SIG-M5 (cell line): ENCODE results near the gene MSI2.

Experiments
- DNase-seq: peaks from one replicate; lab custom pipeline; 2025; lab: John Stamatoyannopoulos, UW

The MSI2 gene

DNA sequence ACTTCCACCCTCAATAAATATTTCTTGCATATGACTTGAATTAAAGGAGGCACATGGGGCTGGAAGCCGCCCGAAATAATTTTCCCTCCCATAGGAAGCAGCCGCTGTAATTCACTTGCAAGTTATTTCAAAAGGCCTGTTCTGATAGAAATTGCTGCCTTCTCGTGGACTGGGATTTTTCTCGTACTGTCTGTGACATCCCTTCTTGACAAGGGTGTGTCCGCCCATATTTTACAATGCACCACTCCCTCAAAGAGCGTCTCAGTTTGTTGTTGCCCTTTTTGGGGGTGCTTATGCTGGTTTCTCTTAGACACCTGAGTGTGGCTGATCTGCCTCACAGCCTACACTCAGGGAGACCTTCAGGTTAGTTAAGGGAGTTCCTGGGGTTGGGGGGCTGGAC is 160.0 kb downstream of the MSI2 start:
- no peak for DNase-seq

DNA sequence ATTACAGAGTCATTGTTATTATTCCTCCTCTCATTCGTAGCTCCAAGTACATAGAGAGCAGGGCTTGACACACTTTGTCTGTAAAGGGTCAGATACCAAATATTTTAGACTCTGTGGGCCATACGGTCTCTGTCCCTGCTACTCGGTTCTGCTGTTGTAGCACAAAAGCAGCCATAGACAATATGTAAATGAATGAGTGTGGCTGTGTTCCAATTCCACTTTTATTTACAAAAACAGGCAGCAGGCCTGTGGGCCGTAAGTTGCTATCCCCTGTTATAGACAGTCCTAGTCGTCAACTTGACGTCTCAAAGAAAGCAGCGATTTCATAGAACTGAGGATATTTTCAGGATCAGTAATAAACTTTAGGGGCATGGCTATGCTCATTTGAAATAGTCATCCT is 161.6 kb downstream of the MSI2 start:
- no peak for DNase-seq

DNA sequence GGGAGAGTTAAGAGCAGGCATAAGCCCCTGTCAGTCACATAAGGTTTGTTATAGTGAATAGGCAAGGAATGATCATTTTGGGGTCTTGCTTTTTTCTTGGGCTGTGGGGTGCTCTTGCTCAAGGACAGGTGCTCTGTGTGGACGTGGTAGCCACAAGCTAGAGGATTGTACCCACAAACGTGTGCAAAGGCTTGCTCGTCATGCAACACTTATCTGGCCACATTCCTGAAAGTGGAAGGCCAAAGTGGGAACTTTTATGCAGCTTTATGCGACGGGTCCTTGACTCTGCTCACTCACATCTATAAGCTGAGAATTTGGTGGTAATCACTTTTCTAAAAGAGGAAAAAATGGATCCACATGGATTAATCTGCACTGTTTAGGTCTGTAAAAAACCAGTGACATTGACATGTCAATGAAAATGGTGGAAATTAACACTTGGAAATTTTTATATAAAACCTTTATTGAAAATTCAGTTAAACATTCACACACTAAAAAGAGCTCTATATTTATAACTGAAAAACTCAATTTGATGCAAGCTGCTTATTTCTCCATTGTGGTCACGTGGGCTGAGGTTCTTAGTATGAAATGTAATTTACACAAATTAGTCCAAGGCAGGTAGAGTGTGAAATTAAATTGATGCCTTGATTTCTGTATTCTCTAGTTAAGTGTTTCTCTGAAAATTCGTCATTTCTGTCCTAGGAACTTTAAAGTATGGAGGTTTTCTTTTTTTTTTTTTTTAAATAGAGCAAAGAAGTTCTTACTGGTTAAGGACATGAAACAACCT is 162.3 kb downstream of the MSI2 start:
- DNase-seq: no peak

GRCh38 chr17:57419940-57420550 is 163.7 kb downstream of the MSI2 start:
- DNase-seq: no peak

DNA sequence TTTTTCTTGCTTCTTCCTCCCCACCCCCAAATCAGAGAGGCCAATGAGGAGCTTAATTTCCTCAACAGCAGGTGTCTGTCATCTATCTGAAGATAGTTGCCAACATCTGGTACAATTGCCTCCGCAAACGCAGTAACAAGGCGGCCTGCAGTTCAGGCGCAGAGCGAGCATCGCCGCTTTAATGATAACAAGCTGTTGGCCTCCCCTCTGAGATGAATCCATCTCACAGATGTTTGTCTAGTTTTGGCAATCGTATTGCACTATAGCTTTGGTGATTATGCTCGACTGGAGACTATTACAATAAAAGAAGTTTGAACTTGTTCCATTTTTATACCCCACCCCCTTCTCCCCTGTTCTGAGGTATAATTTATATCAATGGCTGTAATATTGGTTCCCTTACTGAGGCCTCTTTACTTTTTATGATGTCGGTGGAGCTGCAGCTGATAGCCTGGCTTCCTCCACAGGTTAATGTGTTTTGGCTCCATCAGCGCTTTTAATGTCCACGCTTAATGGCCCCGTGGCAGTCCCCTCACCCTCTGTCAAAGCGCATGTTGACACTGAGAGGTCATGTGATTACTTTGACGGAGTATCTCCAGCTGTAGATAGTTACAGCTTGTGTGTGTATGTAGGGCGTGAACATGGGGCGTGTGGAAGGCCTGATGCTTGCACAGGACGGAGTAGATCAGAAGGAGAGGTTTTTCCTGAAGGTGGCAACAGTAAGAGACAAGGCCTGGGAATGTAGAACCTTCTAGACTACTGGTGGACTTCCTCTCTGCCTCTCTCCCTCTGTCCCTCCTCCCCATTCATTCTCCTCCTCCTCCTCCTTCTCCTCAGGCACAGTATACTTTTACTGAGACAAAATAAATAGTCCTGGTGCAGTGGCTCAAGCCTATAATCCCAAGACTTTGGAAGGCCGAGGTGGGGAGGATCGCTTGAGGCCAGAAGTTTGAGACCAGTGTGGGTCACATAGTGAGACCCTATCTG is 164.7 kb downstream of the MSI2 start:
- no peak for DNase-seq

DNA sequence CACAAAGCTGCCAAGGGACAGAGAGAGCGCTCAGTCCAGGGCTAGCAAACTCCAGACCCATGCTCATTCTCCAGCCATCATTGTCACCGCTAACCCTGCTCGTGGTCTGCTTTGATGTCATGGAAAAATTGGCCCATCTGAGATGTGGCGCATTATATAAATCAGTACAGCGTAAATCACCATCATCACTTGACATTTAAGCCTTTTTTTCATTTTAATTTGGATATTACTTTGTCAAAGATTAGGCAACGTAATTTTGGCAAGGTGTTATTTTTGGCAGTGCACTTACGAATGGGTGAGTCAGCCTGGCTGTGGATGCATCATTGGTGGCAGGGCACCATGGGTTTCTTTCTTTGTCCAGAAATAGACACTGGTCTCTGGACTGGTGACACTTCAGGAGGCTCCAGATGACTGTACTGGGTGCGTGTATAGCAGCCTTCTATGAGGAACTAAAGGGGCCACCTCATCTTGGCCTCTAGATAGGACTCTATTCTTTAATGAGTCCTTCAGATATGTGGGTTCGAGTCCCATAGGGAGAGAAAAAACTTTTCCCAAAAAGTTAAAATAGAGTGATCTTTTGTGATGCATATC is 166.3 kb downstream of the MSI2 start:
- peak; percentile 59 for DNase-seq

GRCh38 chr17:57423541-57423940 is 167.2 kb downstream of the MSI2 start:
- no peak for DNase-seq

- no peak for DNase-seq
These were observed 167.9 kb downstream of the MSI2 start for GRCh38 chr17:57424273-57424672.

- DNase-seq: no peak
These were observed 168.5 kb downstream of the MSI2 start for GRCh38 chr17:57424777-57425188.

- DNase-seq: no peak
These were observed 169.1 kb downstream of the MSI2 start for GRCh38 chr17:57425431-57425830.

DNA sequence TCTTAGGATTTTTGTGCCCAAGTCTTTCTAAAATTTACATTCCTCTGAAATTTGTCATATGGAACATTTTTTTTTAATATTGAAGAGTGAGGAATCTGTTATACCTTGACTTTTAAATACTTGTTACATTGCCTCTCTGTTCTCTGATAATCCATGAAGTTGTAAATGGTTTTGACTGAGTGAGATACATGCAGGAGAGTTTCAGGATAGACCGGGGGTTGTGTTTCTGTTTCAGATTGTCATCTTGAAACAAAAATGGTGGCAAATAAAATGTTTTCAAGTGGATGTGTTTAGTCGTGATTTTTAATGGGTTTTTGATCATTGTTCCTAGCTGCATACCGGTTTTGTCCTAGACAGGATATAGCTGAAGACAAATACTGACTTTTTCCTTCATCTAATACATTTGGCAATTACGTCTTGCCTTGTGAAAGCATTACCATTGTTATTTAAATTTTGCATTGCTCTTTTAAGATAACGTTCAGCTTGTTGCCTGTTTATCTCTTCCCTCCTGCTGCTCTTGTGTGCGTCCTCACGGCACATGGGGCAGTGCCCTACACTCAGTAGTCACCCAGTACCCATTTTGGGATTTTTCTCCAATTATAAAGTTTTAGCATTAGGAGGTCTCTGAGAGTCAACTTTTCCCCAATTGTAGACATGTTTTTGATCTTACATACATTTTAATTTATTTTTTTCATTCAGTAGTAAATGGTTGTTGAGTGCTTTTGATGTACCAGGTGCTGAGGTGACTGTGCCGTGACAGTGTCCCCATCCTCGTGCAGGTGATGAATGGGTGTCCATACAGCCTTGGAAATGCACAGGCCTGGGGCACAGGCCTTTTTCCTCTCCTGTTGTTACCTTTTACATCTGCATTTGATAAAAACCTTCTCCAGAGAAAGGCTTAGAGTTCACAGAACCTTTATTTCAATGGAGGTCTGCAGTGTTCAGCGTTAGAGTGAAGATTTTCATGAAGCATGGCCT is 169.9 kb downstream of the MSI2 start:
- no peak for DNase-seq

DNA sequence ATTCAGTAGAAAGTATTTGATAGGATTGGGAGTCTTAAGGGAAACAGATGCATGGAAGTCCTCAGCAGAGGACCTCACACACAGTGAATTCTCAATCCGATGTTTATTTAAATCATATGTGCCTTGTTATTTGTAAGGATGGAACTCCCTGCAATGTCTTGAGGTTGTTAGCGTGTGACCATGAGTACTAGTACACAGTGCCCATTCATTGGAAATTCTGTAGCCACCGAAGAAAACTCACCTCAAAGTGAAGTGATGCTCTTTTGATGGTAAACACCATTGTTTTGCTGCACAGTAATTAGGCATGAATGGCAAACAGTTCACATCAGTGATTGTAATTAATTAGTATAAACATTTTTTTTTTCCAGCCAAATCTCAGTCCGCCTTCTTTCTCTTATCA is 173.6 kb downstream of the MSI2 start:
- no peak for DNase-seq

- DNase-seq: no peak
These were observed 175.1 kb downstream of the MSI2 start for GRCh38 chr17:57431415-57431814.

- DNase-seq: no peak
These were observed 176.4 kb downstream of the MSI2 start for GRCh38 chr17:57432507-57433277.

DNA sequence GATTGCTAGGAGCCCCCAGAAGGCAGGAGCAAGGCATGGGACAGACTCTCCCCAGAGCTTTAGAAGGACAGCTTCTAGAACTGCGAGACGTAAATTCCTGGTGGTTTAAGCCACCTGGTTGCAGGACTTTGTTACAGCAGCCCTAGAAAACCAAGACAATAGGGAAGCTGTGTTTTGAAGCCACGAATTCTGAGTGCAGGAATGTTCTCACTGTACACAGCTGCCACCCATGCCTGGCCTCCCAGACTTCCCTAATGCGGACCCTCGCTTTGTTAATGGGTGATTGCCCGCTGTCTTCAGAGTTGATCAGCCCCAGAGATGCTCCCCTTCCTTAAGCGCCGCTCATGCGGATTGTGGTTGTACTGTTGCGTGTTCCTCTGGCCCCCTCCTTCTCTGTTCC is 177.1 kb downstream of the MSI2 start:
- no peak for DNase-seq

DNA sequence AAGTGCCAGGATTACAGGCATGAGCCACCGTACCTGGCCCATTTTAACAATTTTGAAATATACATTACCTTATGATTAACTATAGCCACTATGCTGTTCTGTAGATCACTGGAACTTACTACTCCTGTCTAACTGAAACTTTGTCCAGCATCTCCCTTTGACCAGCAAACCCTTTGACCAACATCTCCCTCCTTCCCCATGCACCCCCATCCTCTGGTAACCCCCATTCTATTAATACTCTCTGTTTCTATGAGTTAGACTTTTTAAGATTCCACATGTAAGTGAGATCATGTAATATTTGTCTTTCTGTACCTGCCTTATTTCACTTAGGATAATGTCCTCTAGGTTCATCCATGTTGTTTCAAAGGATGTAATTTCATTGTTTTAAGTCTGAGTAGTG is 178.0 kb downstream of the MSI2 start:
- no peak for DNase-seq

- DNase-seq: no peak
These were observed 180.2 kb downstream of the MSI2 start for GRCh38 chr17:57436565-57436964.

DNA sequence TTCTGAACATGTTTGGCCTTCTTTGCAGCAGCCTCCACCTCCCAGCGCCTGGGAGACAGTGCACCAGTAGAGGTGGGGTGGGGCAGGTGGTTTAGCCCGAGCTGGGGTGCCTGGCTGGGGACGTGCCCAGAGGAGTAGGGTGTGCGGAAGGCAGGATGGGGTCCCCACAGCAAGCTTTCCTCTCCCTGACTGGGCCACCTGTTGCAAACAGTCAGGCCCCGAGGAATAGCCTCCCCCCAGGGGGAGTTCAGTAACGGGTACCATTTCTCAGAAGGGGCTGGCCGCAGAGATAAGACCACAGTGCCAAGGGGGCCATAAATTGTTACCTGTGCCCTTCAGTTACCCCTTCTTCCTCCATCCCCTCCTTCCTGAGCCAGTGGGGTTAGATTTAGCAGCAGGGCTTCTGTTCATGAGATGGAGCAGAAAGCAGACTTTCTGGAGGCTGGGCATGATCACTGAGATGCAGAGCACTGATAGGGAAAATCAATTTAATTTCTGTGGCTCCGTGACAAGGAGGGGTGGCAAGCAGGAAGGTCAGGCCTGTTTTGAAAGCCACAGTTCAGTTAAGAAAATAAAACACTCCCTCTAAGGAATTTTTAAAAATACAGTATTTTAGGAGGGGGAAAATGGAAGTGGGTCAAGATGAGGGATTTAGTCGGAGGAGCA is 181.9 kb downstream of the MSI2 start:
- DNase-seq: no peak

GRCh38 chr17:57439651-57440050 is 183.3 kb downstream of the MSI2 start:
- no peak for DNase-seq
